Karpas-422 (cell line): Measurements from ENCODE around the gene TMCO1. TPM values are rescaled to one million over a fixed set of nuclear protein-coding genes. Genes with fewer than 3 reads are reported as not detected.
"Not testable (repeated sequence)": the region's sequence is repeated elsewhere in the genome, so short reads cannot be mapped to it uniquely, and the experiment has no call there.

Experiments used
- DNase-seq: peaks from one replicate; pipeline ENCODE4 v3.0.0-alpha.2; 2015
- H2AFZ ChIP-seq: fragments of 200-600 bp; sonication (generic); 2 replicates; pipeline ENCODE4 v1.6.1; 2014; ENCODE audit warnings: antibody characterized with exemption, low read length, mixed read lengths
- H3K27ac ChIP-seq: fragments of 200-600 bp; sonication (generic); 2 replicates; pipeline ENCODE4 v1.5.1; 2014; ENCODE audit warnings: mild to moderate bottlenecking, low read length, moderate library complexity
- H3K27me3 ChIP-seq: fragments of 200-600 bp; sonication (generic); 2 replicates; pipeline ENCODE4 v1.6.1; 2014; ENCODE audit warnings: low read length, mixed read lengths
- H3K36me3 ChIP-seq: fragments of 200-600 bp; sonication (generic); 2 replicates; pipeline ENCODE4 v1.6.1; 2014; ENCODE audit warnings: low read length, mixed read lengths; ENCODE audit not compliant: insufficient read depth
- H3K4me1 ChIP-seq: fragments of 200-600 bp; sonication (generic); 2 replicates; pipeline ENCODE4 v1.6.1; 2014; ENCODE audit warnings: mild to moderate bottlenecking, low read length, mixed read lengths
- H3K4me2 ChIP-seq: fragments of 200-600 bp; sonication (generic); 2 replicates; pipeline ENCODE4 v1.6.1; 2014; ENCODE audit warnings: low read length, low read depth, mild to moderate bottlenecking; ENCODE audit not compliant: poor library complexity, severe bottlenecking
- H3K4me3 ChIP-seq: fragments of 200-600 bp; sonication (generic); 2 replicates; pipeline ENCODE4 v1.5.1; 2014; ENCODE audit warnings: mild to moderate bottlenecking, antibody characterized with exemption, low read length, mixed read lengths
- H3K79me2 ChIP-seq: fragments of 200-600 bp; sonication (generic); 2 replicates; pipeline ENCODE4 v1.6.1; 2014; ENCODE audit warnings: mild to moderate bottlenecking, low read length, mixed read lengths
- H3K9ac ChIP-seq: fragments of 200-600 bp; sonication (generic); 2 replicates; pipeline ENCODE4 v1.6.0; 2014; ENCODE audit warnings: low read length
- H3K9me2 ChIP-seq: fragments of 200-600 bp; sonication (generic), shearing (Covaris generic); replicated peaks from 2 replicates; pipeline ENCODE4 v1.6.0; 2014; ENCODE audit warnings: mild to moderate bottlenecking, low read length, moderate library complexity; ENCODE audit not compliant: insufficient read depth
- H3K9me3 ChIP-seq: fragments of 300-700, 200-600 bp; sonication (generic); 2 replicates; pipeline ENCODE4 v1.6.1; 2014; ENCODE audit warnings: low read length, mixed read lengths
- H4K20me1 ChIP-seq: fragments of 200-600 bp; sonication (generic); 2 replicates; pipeline ENCODE4 v1.6.1; 2014; ENCODE audit warnings: mild to moderate bottlenecking, antibody characterized with exemption, low read length, low read depth; ENCODE audit not compliant: insufficient read depth
- total RNA-seq: library from RNA; depleted of rRNA; stranded (reverse); fragments of >200 nt; shearing (Covaris generic); gene quantifications from 2 replicates; pipeline ENCODE4 v1.2.3, GENCODE V29; 2014; ENCODE audit warnings: low replicate concordance; rRNA removed

The TMCO1 gene
- 40.2 and 103 TPM in 2 replicates for total RNA-seq

- H3K27me3 ChIP-seq = no peaks in the 10 kb centered on the region
- H3K27ac ChIP-seq = peak within 1 kb of the TSS; percentile 85
- H3K4me3 ChIP-seq = peak within 1 kb of the TSS; percentile 80
- H3K9ac ChIP-seq = peak within 1 kb of the TSS; percentile 83
- peak; percentile 98 for DNase-seq
- H3K36me3 ChIP-seq = peaks cover 13% of the 10 kb centered on the region; the same call in 1 of the 2 replicates
- peak within 1 kb of the TSS; percentile 81 for H3K4me2 ChIP-seq
- peaks cover 19% of the 10 kb centered on the region for H3K4me1 ChIP-seq
- no peaks in the 10 kb centered on the region for H3K9me2 ChIP-seq
- H4K20me1 ChIP-seq = no peaks in the 10 kb centered on the region
- H3K9me3 ChIP-seq = no peaks in the 10 kb centered on the region
- peaks cover 50% of the 10 kb centered on the region for H3K79me2 ChIP-seq
- peak within 1 kb of the TSS; percentile 79 for H2AFZ ChIP-seq
Measured at GRCh38 chr1:165768513-165769394, at the start of gene TMCO1. TMCO1 (minus strand) TSS chr1:165768868; CDS start chr1:165768751, 117 bp downstream.

- Histone ChIP-seq H3K4me1 (no peaks in the 10 kb centered on the region), H3K79me2 (no peaks in the 10 kb centered on the region), H3K9ac (no peak overlapping the region), H3K4me2 (no peak overlapping the region), H3K9me3 (no peaks in the 10 kb centered on the region), H2AFZ (no peak overlapping the region), H3K27ac (no peak overlapping the region), H3K4me3 (no peak overlapping the region), H3K27me3 (no peaks in the 10 kb centered on the region), H3K36me3 (no peaks in the 10 kb centered on the region), H4K20me1 (no peaks in the 10 kb centered on the region), H3K9me2 (no peaks in the 10 kb centered on the region)
- no peak for DNase-seq
Measured at GRCh38 chr1:165816826-165817497, 48.3 kb upstream of the TMCO1 start.

GRCh38 chr1:165816157-165816556 lies 47.5 kb upstream of the TMCO1 start:
- H3K9me2 ChIP-seq = no peaks in the 10 kb centered on the region
- no peak for DNase-seq

GRCh38 chr1:165815725-165816124 lies 47.1 kb upstream of the TMCO1 start:
- Histone ChIP-seq H3K4me1 (no peaks in the 10 kb centered on the region), H3K79me2 (no peaks in the 10 kb centered on the region), H3K36me3 (no peaks in the 10 kb centered on the region), H3K27me3 (no peaks in the 10 kb centered on the region), H3K4me2 (no peak overlapping the region), H3K4me3 (no peak overlapping the region), H4K20me1 (no peaks in the 10 kb centered on the region), H3K9ac (no peak overlapping the region), H3K9me3 (no peaks in the 10 kb centered on the region), H3K27ac (no peak overlapping the region), H3K9me2 (no peaks in the 10 kb centered on the region), H2AFZ (no peak overlapping the region)
- DNase-seq = no peak

More at GRCh38 chr1:165816157-165816556, 47.5 kb upstream of the TMCO1 start:
- H3K4me3 ChIP-seq = no peak overlapping the region
- H3K9ac ChIP-seq = no peak overlapping the region
- no peaks in the 10 kb centered on the region for H3K36me3 ChIP-seq
- no peaks in the 10 kb centered on the region for H3K79me2 ChIP-seq
- no peaks in the 10 kb centered on the region for H4K20me1 ChIP-seq
- no peaks in the 10 kb centered on the region for H3K27me3 ChIP-seq
- H3K4me2 ChIP-seq = no peak overlapping the region
- no peak overlapping the region for H2AFZ ChIP-seq
- no peaks in the 10 kb centered on the region for H3K4me1 ChIP-seq
- H3K27ac ChIP-seq = no peak overlapping the region
- no peaks in the 10 kb centered on the region for H3K9me3 ChIP-seq

- Histone ChIP-seq H3K4me1 (no peaks in the 10 kb centered on the region), H3K36me3 (no peaks in the 10 kb centered on the region), H3K79me2 (no peaks in the 10 kb centered on the region), H3K4me3 (no peak overlapping the region), H3K9me3 (no peaks in the 10 kb centered on the region), H4K20me1 (no peaks in the 10 kb centered on the region), H3K27ac (no peak overlapping the region), H3K9me2 (no peaks in the 10 kb centered on the region), H3K27me3 (no peaks in the 10 kb centered on the region), H3K4me2 (no peak overlapping the region), H2AFZ (no peak overlapping the region), H3K9ac (no peak overlapping the region)
- no peak for DNase-seq
Measured at GRCh38 chr1:165807613-165808012, 38.9 kb upstream of the TMCO1 start.

- not testable (repeated sequence) for H3K4me1 ChIP-seq, H3K27ac ChIP-seq, H3K9me3 ChIP-seq, H3K79me2 ChIP-seq, DNase-seq, H3K4me3 ChIP-seq, H3K9me2 ChIP-seq, H3K27me3 ChIP-seq, H2AFZ ChIP-seq, H3K36me3 ChIP-seq, H3K4me2 ChIP-seq, H4K20me1 ChIP-seq, H3K9ac ChIP-seq
Measured at GRCh38 chr1:165804513-165804912, 35.8 kb upstream of the TMCO1 start.

GRCh38 chr1:165799387-165799786 lies 30.7 kb upstream of the TMCO1 start:
- no peak overlapping the region for H3K27ac ChIP-seq
- no peaks in the 10 kb centered on the region for H3K9me3 ChIP-seq
- no peaks in the 10 kb centered on the region for H4K20me1 ChIP-seq
- H3K9me2 ChIP-seq = no peaks in the 10 kb centered on the region
- DNase-seq = peak; percentile 7
- H3K27me3 ChIP-seq = no peaks in the 10 kb centered on the region
- no peaks in the 10 kb centered on the region for H3K79me2 ChIP-seq
- no peak overlapping the region for H3K4me3 ChIP-seq
- H3K4me2 ChIP-seq = no peak overlapping the region
- no peaks in the 10 kb centered on the region for H3K36me3 ChIP-seq
- no peak overlapping the region for H3K9ac ChIP-seq
- H3K4me1 ChIP-seq = no peaks in the 10 kb centered on the region
- no peak overlapping the region for H2AFZ ChIP-seq

- Histone ChIP-seq H3K9me2 (no peaks in the 10 kb centered on the region), H3K27ac (no peak overlapping the region), H3K4me3 (no peak overlapping the region), H3K27me3 (no peaks in the 10 kb centered on the region), H3K4me2 (no peak overlapping the region), H2AFZ (no peak overlapping the region), H3K79me2 (no peaks in the 10 kb centered on the region), H3K9ac (no peak overlapping the region), H3K4me1 (no peaks in the 10 kb centered on the region), H4K20me1 (no peaks in the 10 kb centered on the region), H3K9me3 (no peaks in the 10 kb centered on the region), H3K36me3 (no peaks in the 10 kb centered on the region)
- DNase-seq = peak; percentile 37
Measured at GRCh38 chr1:165795894-165796293, 27.2 kb upstream of the TMCO1 start.
